Omental fat pad (tissue), 4 donors: ENCODE data around the gene SCG5. TPM values are rescaled to one million over a fixed set of nuclear protein-coding genes. Genes with fewer than 3 reads are reported as not detected.

ENCODE experiments used
- ATAC-seq: fragments of 150-250 bp; one replicate; pipeline ENCODE4 v1.9.1; 2016; ENCODE audit warnings: mild to moderate bottlenecking, moderate library complexity; ENCODE audit not compliant: low FRiP score
- DNase-seq: peaks from one replicate; pipeline ENCODE4 v3.0.0-alpha.2; 2019; ENCODE audit warnings: low spot score
- CTCF ChIP-seq, 3 donors: fragments of 450-650 bp; IDR thresholded peaks; one replicate each; pipeline ENCODE4 v1.5.1; 2016 to 2017; ENCODE audit warnings: antibody characterized with exemption in 3 of 3, mild to moderate bottlenecking in 3 of 3, moderate library complexity in 2 of 3
- total RNA-seq, 4 donors: library from RNA; depleted of rRNA; stranded (reverse); fragments of >200 nt; gene quantifications; one replicate each; pipeline ENCODE4 v1.1.0, GENCODE V29; 2016

SCG5 gene
- total RNA-seq, 4 donors from 2014 or later: 2.1 to 3.4 TPM; not detected in 2

GRCh38 chr15:32642667-32643435 lies 1.3 kb downstream of the SCG5 start:
- TF ChIP-seq CTCF (IDR thresholded peaks at IDR 0.05): no peak
- DNase-seq (no peak), ATAC-seq (no peak)

- no peak for ATAC-seq
- no peak for DNase-seq
- TF ChIP-seq CTCF (IDR thresholded peaks at IDR 0.05): no peak
These were observed 2.5 kb downstream of the SCG5 start for GRCh38 chr15:32643907-32644445.

GRCh38 chr15:32646291-32646690 lies 4.8 kb downstream of the SCG5 start:
- TF ChIP-seq CTCF (IDR thresholded peaks at IDR 0.05): no peak
- ATAC-seq (no peak), DNase-seq (no peak)

- ATAC-seq: no peak
- no peak for DNase-seq
- no peak for TF ChIP-seq CTCF (IDR thresholded peaks at IDR 0.05)
These were observed 7.8 kb downstream of the SCG5 start for GRCh38 chr15:32649342-32649741.

- ATAC-seq (no peak), DNase-seq (no peak)
- TF ChIP-seq CTCF (IDR thresholded peaks at IDR 0.05): no peak
These were observed 9.8 kb downstream of the SCG5 start for GRCh38 chr15:32651229-32651837.

- DNase-seq: no peak
- ATAC-seq: no peak
- no peak for TF ChIP-seq CTCF (IDR thresholded peaks at IDR 0.05)
These were observed 10.7 kb downstream of the SCG5 start for GRCh38 chr15:32652178-32652577.
